Regular cardiac myocyte (primary cell): ENCODE results near the gene KCNB1. TPM values are rescaled to one million over a fixed set of nuclear protein-coding genes. Genes with fewer than 3 reads are reported as not detected.

Experiments used
- total RNA-seq: library from RNA; depleted of rRNA; stranded (reverse); fragments of >200 nt; gene quantifications from 2 replicates; pipeline ENCODE4 v1.2.3, GENCODE V29; 2014

Gene KCNB1
- under 0.01 TPM in 2 replicates for total RNA-seq

DNA sequence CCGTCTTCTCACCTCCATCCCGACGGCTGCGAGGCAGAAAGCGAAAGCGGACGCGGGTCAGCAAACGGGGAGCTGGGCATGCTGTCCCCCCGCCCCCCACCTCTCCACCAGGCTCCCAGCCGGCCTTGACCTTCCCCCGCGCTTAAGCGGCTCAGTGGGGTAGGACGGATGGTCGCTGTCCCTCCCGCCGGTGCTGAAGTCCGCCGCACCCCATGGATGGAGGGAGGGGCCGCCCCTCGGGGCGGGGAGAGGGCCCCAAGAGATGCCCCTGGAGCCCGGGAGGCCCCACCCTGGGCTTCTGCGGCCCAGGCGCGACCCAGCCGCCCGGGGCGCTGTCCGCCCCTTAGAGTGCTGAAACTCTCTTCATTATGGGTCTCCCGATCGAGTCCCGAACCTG lies at the start of gene KCNB1:
Gene KCNB1 (minus strand): TSS at position 48 of the 397 bp plus-strand sequence. CDS start 188 bp downstream, outside the sequence.

Other genes starting within 250 kb of the KCNB1 start
- 39.3 and 40.3 TPM in 2 replicates for gene ZNFX1, start 204.6 kb downstream of the KCNB1 start, total RNA-seq
- 39.9 and 191 TPM in 2 replicates for gene PTGIS, start 85.5 kb upstream of the KCNB1 start, total RNA-seq
- 15.2 and 17.1 TPM in 2 replicates for gene B4GALT5, start 231.2 kb upstream of the KCNB1 start, total RNA-seq